HEK293 (cell line): ENCODE measurements around the gene VPS36.

ENCODE experiments used
- BCL11B ChIP-seq: fragments of 450-650 bp; formaldehyde crosslinking; IDR thresholded peaks from 2 replicates; pipeline ENCODE4 v1.5.1; 2016; ENCODE audit warnings: low read depth, missing biosample characterization, missing genetic modification characterization
- SETDB1 ChIP-seq: IDR thresholded peaks from one replicate; pipeline ENCODE4 v1.6.1; 2017; ENCODE audit warnings: mild to moderate bottlenecking, low read length, moderate library complexity, mixed read lengths; ENCODE audit not compliant: insufficient read length
- WT1 ChIP-seq: fragments of 450-650 bp; formaldehyde crosslinking; IDR thresholded peaks from 2 replicates; pipeline ENCODE4 v1.5.1; 2016; ENCODE audit warnings: missing biosample characterization, missing genetic modification characterization
- ZBTB1 ChIP-seq: fragments of 450-650 bp; formaldehyde crosslinking; IDR thresholded peaks from 2 replicates; pipeline ENCODE4 v1.5.1; 2016; ENCODE audit warnings: missing biosample characterization, missing genetic modification characterization
- ZNF24 ChIP-seq: fragments of 450-650 bp; formaldehyde crosslinking; IDR thresholded peaks from 2 replicates; pipeline ENCODE4 v1.5.1; 2016; ENCODE audit warnings: missing biosample characterization, missing genetic modification characterization
- ZNF473 ChIP-seq: fragments of 450-650 bp; formaldehyde crosslinking; IDR thresholded peaks from 2 replicates; pipeline ENCODE4 v1.5.1; 2017; ENCODE audit warnings: missing biosample characterization, missing genetic modification characterization
- TF ChIP-seq, protein P1 (sequence below): fragments of 450-650 bp; formaldehyde crosslinking; IDR thresholded peaks from 2 replicates; pipeline ENCODE4 v1.5.1; 2016; ENCODE audit warnings: missing biosample characterization, missing genetic modification characterization
- TF ChIP-seq, protein P2 (sequence below): IDR thresholded peaks from 2 replicates; pipeline ENCODE4 v1.6.1; 2011; ENCODE audit warnings: mild to moderate bottlenecking, low read depth, low read length, borderline replicate concordance

DNA sequence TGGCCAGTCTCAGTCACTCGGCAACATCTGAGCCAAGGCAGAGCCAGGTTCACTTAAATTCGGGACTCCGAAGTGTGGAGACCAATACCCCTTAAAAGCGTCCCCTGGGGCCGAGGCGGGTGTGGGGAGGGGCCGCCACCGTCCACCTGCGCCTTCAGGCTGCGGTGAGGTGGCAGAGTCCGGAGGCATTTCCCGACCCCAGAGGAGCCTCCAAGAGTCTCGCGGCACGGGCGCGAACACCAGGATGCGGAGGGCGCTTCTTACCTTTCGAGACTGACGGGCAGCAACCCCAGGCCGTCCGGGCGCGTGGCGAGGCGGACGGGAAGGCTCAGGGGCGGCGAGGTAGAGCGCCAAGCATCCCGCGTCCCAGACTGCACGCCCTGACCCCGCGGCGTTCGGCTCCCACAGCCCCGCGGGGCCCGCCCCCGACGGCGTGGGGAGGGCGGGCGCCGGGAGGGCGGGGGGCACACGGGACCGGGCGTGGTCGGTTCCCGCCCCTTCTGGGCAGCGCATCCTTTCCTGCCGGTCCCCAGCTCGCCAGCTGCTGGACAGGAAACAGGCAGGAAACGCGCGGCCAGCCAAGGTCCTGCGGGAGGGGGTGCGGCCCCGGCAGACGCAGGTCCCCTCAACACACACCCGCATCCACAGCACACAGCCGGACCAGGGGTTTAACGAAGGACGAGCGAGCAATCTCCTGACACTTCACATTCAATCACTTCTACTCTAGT, 44.5 kb downstream of the VPS36 start, which contains the start of gene THSD1:
- TF ChIP-seq, protein P1, sequence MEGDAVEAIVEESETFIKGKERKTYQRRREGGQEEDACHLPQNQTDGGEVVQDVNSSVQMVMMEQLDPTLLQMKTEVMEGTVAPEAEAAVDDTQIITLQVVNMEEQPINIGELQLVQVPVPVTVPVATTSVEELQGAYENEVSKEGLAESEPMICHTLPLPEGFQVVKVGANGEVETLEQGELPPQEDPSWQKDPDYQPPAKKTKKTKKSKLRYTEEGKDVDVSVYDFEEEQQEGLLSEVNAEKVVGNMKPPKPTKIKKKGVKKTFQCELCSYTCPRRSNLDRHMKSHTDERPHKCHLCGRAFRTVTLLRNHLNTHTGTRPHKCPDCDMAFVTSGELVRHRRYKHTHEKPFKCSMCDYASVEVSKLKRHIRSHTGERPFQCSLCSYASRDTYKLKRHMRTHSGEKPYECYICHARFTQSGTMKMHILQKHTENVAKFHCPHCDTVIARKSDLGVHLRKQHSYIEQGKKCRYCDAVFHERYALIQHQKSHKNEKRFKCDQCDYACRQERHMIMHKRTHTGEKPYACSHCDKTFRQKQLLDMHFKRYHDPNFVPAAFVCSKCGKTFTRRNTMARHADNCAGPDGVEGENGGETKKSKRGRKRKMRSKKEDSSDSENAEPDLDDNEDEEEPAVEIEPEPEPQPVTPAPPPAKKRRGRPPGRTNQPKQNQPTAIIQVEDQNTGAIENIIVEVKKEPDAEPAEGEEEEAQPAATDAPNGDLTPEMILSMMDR (tag by site-specific recombination), result no peak
- TF ChIP-seq WT1 (tag by site-specific recombination) (no peak), SETDB1 (no peak), BCL11B (tag by site-specific recombination) (no peak), ZNF473 (no peak), ZNF24 (tag by site-specific recombination) (no peak), ZBTB1 (tag by site-specific recombination) (no peak)
- TF ChIP-seq, protein P2, sequence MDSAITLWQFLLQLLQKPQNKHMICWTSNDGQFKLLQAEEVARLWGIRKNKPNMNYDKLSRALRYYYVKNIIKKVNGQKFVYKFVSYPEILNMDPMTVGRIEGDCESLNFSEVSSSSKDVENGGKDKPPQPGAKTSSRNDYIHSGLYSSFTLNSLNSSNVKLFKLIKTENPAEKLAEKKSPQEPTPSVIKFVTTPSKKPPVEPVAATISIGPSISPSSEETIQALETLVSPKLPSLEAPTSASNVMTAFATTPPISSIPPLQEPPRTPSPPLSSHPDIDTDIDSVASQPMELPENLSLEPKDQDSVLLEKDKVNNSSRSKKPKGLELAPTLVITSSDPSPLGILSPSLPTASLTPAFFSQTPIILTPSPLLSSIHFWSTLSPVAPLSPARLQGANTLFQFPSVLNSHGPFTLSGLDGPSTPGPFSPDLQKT, result no peak
